GM18526 (cell line): ENCODE data around the gene MIOX.
A peak's percentile ranks its signal among the peaks of the same experiment; 100 is the strongest.

Source experiments
- POLR2A ChIP-seq: IDR thresholded peaks from 3 replicates; pipeline ENCODE4 v1.6.1; 2011; ENCODE audit not compliant: insufficient read length; ENCODE audit errors: extremely low read depth

Gene MIOX

DNA sequence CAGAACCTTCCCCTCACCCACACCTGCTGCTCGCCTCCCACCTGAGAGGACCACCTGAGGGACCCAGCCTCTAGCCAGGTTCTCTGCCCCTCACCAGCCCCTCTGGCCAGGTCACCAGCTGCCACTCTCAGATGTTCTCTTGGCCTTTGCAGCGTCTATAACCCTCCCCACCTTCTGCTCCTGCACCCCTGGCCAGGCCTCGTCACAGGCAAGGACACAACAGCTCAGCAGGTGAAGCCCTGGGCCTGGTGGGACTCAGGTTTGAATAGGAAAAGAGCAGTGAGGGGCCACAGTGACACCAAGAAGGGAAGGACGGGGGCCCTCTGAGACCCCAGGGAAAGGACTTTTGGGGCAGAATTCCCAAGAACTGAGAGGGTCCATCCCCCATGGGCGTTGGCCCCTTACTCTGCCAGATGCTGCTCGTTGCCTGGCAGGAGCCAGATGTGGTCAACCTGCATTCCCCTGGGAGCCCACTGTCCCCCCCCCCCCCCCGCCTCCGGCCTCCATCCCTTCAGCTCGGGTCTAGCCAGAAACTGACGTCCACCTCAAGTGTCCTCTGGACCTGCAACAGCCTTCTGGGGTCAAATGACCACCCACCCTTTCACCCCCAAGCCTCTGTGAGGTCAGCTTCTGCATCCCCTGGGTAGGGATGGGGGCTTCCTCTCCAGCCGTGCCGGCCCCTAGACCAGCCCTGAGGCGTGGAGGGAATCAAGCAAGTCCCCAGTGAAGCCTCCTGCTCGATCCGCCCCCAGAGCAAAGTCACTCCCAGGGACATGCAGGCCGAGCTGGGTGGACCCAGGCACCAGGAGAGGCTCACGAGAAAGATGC lies 40.6 kb upstream of the MIOX start:
- TF ChIP-seq POLR2A: peak; percentile 1

DNA sequence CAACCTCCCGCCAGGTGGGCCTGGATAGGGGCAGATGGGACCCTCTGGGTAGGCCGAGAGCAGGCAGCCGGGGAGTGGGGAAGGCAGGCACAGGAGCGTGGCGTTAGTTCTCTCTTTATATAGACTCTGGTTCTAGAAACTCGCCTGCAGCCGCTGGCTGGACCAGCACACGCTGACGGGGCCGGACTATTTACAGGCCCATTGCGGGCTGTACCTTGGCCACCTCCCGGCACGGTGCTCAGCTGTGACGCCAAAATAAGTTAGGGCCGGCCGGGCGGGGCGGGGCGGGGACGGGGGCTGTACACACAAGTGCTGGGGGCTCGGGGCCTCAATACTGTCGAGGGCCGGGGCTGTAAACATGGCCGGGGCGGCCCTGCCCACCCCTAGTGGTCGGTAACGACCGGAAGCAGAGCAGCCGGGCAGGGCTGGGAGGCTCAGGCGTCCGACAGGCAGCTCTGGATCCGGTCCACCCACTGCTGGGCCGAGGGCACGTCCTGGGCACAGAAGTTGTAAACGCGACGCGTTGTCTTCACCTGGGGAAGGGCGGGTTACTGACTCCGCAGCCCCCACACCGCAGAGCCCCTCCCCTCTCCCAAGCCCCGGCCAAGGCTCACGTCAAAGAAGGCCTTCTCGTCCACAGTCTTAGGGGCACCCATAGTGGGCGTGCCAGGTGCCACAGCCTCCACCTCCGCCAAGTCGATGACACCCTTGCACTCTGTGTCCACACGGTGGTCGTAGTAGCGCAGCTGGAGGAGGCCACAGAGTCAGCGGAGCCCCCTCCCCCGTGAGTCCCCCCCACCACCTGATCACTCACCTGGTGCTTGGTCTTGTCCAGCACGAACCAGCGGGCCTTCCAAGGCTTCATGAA lies 39.7 kb upstream of the MIOX start:
- TF ChIP-seq POLR2A: no peak

DNA sequence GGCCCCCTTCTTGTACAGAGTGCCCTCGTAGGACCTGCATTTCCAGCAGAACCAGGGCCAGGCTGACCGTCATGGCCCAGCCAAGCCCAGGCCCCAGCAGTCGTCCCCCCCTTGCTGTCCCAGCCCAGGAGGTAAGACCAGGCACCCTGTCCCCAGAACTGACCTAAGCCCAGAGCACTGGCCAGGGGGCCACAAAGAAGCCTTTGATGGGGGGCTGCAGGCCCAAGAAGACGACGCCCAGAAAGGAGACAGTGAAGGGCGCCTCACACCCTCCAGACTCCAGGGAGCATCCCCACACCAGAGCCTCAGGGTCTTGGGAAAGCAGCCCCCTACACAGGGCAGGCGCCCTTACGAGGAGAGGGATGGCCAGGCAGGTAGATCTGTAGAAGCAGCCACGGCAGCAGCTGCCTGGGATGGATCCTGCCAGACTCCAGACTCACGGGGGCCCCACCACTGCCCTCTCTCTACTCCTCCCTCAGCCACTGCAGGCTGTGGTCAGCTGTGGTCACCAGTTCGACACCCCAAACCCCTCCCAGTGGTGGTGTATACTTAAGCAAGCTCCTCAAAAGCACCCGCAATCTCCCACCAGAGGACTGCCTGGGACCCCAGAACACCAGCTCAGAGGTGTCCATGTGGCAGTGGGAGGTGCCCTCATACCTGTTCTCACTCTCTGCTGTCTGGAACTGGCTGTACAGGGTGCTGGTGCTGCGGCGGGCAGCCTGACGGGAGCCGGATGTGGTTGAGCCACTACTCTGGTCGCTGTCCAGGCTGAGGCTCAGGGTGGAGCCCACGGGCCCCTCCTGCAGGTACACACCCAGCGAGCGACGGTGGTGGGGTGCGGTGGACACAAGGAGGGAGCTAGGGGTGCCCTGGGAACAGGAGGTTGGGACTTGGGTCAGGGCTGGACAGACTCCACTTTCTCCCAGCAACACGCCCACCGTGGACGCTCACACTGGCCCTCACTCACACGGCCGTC lies 38.8 kb upstream of the MIOX start:
- no peak for TF ChIP-seq POLR2A

DNA sequence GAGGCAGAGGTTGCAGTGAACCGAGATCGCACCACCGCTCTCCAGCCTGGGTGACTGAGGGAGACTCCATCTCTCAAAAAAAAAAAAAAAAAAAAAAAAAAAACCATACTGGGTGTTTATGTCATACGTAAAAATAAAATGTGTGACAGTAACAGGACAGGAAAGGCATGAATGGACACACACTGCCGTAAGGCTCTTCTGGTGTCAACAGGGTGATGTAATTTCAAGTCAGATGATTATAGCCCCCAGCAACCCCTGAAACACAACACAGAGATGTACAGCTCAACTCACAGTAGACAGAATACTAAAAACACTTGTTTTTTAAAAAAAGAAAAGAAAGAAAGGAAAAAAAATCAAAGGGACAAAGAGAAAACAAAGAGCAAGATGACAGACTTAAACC lies 34.0 kb upstream of the MIOX start:
- TF ChIP-seq POLR2A: no peak

DNA sequence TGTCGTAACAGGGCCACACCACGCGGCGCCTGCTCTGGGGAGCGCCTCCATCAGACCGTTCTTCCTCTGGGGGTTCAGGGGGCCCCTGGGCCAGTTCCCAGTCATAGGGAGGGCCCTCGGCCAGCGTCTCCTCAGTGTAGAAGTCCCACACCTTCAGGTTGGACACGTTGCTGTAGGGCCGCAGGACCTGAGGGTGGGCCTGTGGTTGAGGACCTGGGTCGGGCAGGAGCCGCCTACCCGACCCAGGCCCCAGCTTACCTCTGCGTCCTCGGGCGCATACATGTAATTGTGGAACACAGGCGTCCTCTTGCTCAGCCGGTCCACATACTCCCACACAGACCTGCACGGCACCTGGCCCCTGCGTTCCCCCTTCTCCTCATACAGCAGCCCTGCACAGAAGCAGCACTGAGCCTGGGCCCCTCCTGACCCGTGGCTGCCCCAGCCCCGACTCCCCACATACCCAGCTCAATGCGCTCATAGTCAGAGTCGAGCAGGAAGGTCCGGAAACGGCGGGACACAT lies 32.0 kb upstream of the MIOX start:
- TF ChIP-seq POLR2A: no peak

DNA sequence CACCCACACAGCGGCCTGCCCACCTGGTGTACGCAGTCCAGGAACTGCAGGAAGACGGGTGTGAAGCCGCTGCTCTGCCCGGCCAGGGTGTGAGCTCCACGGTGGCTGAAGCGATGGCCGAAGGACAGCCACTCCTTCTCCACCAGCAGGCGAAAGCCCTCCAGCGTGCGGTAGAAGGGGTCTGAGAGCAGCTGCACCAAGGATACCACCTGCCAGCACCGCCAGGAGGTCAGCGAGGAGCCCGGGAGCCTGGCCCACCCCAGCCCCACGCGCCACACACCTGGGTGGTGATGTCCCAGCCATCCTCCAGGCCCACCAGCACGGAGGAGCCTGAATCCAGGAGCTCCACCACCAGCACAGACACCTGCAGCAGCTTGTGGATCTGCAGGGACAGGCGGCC lies 31.5 kb upstream of the MIOX start:
- TF ChIP-seq POLR2A: no peak

DNA sequence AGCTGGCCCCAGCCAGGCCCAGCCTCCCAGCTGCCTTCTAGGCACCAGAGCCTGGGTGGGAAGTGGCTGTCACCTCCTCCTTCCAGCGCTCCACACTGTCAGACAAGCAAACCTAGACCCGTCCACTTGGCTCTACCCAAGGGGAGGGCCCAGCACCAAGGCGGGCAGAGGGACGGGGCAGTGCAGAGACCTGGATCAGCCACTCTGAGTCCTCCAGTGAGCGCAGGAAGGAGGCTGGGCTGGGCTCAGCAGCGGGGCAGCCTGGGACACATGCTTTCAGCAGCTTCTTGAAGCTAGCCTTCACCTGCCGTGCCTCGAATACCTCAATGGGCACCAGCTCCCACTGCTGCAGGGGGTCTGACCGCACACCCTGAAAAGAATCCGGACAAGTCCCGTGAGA lies 30.6 kb upstream of the MIOX start:
- no peak for TF ChIP-seq POLR2A

DNA sequence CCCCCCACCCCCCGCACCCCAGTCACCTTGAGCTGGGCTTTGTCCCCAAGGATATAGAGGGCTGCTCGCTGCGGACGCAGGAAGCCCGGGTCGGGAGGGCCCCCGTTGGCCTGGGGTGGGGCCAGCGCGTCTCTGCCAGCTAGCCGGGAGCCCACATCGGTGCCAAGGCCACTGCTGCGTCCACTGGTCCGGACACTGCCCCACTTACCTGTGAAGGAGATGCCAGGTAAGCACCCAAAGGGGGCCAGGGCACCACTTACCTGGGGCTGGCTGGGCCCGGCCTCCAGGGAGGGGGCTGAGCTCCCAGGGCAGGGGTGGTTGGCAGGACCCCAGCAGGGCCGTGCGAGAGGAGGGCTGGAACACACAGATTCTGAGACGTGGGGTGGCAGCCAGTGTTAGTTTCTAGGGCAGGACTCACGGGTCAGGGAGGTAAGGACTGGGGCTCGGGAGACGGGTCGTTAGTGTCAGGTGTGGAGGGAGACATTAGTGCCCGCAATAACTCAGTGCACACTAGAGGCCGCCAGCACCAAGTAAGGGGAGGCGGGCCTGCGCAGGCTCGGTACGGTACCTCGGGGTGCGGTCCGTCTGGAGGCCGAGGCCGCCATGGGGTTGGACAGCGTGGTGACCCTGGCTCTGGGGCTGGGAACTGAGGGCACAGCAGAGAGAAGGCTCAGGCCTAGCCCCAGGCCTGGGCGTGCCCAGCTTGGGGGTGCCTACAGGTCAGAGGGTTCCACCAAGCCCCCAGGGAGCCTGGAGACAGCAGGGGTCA lies 30.0 kb upstream of the MIOX start:
- no peak for TF ChIP-seq POLR2A

DNA sequence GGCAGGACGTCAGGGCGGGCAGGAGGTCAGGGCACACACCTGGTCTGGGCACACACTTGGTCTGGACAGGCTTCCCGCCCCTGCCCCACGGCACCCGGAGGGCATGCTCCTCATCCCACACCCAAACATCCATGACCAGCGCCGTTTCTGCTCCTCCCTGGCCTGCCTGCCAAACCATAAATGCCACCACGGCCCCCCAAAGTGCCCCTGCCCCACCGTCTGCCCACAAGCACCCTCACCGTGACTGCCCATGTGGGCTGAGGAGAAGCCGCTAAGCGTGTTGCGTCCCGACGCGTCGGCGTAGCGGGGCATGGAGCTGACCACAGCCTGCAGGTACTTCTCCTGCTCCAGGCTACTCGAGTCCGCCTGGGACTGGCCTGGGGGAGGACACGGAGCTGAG lies 27.6 kb upstream of the MIOX start:
- TF ChIP-seq POLR2A: no peak

DNA sequence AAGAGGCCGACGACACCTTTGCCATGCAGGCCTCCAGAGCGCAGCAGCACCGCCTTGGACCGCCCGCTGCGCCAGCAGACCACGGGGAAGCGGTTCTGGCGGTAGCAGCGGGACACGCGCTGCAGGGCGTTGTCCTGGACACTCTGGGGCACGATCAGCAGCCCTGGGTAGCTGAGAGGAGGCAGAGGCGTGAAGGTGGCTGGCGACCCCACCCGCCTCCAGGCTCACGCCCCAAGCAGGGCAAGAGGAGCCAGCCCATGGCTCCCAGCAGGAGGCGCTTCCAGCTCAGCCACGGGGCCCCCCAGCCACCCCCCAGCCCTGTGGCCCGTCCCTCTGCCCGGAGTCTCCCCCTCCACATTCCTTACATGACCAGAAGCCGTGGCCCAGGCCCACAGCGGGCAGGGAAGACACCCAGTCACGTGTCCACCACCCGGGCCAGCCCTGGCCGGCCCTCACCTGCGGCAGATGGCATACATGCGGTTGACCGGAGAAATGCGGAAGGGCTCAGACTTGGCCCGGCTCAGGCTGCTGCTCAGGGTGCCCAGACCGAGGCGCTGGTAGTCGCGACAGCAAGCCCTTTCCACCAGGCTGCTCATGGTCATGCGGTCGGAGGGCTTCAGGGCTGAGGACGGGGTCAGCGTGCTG lies 27.0 kb upstream of the MIOX start:
- TF ChIP-seq POLR2A: no peak

DNA sequence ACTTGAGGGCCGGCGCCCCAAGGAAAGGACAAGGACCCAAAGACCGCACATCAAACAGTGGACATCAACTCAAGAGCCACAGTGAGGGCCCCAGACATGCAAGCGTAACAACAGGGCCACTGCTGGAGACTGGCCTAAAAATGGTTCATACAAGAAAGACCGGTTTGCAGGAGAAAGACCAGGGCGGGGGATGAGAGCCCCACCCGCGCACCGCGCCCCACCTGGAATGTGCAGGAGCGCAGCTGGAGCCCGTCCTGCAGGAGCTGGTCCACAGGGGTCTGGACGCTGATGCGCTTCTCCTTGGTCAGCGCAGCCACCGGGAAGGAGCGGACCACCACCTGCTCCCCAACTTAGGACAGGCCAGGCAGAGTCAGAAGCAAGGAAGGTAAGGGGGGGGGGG lies 25.7 kb upstream of the MIOX start:
- no peak for TF ChIP-seq POLR2A

DNA sequence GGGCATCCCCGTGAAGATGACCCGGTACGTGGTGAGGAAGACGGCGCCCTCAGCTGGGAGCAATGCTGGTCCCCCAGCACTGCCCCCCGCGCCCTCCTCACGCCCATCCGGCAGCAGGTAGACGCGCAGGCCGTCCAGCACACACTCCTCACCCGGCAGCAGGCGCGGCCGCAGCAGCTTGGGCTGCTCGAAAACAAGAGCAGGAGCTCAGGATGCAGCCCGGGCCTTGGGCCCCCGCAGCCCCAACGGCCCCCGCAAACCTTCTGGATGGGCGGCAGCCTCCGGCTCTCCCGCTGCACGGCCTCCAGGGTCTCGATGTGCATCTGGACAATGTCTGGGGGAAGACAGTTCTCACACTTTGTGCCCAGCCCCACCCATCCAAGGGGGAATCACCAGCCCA lies 25.1 kb upstream of the MIOX start:
- no peak for TF ChIP-seq POLR2A

DNA sequence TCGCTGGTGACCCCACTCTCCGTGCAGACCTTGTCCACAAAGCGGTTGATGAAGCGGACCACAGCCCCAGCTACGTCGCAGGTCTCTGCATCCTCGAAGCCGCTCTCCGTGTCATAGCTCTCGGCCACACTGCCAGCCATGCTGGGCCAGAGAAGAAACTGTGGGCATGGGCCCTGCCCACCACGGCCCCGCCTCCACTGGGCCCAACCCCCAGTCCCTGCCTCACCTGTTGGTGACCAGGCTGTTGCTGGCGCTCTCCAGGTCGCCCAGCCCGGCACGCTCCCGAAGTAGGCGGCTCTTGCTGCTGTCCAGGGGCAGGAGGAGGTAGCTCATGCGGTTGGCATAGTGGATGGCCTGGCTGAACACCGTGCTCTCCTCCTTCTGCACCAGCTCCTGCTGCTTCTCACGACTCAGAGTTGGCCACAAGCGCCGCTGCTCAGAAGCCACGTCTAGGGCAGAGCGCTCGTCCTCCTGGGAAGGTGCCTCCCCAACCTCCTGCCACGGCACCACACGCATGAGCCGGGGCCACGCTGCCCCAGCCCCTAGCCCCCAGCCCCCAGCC lies 24.6 kb upstream of the MIOX start:
- no peak for TF ChIP-seq POLR2A

DNA sequence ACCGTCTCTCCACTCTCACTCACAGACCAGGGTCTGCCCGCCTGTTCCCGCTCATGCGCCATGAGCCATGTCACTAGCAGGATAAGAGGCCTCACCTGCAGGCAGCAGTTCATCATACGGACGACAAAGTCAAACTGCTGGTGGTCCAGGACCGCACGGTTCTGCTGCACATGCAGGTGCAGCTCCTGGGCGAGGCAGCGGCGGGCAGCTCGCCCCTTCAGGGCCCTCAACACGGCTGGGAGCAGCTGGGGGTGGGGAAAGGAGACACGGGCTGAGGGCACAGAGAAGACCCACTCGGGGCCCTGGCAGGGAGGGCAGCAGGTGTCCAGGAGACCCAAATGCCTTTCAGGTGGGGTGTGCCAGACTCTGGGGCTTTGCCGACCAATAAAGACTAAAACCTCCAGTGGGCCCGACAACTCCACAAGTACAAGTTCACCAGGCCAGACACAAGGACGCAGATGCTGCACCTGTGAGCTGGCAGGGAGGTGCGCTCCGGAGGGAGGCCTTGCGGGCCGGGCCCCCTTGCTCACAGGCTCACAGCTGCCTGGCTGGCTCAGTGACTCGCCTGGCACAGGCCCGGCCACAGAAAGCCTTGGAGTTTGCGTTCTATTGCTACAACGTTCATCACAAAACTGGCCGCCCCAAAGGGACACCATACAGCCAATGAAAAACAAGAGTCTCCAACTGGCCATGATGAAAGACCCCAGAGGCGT lies 23.3 kb upstream of the MIOX start:
- no peak for TF ChIP-seq POLR2A
